ENCODE measurements around the gene BCAT1.

- TF ChIP-seq CTCF (IDR thresholded peaks at IDR 0.05; ENCODE audit: insufficient read depth, low read length, poor library complexity, severe bottlenecking) (no peak), EZH2phosphoT487 (conservative IDR thresholded peaks at IDR 0.05; ENCODE audit: low read length) (no peak)
Measured at GRCh38 chr12:24898606-24899005, 50.3 kb downstream of the BCAT1 start.

Data from SU-DHL-6 (cell line).